Measurements from ENCODE around the gene DYSF. TPM values are rescaled to one million over a fixed set of nuclear protein-coding genes. Genes with fewer than 3 reads are reported as not detected.

Gene DYSF
- total RNA-seq, 1 experiment from 2014 or later = 5.5 TPM

- Histone ChIP-seq H2BK15ac (ENCODE audit: low read depth, low read length) (no peak overlapping the region), H3K79me1 (ENCODE audit: insufficient read depth, low read depth, low read length, poor library complexity, severe bottlenecking) (no peaks in the 10 kb centered on the region), H3K23me2 (ENCODE audit: insufficient read length, low read depth, low read length, poor library complexity, severe bottlenecking) (peaks cover 9% of the 10 kb centered on the region), H3K79me2 (ENCODE audit: insufficient read depth, low read length) (no peaks in the 10 kb centered on the region), H2AFZ (ENCODE audit: low read length) (no peak overlapping the region), H3K4me2 (ENCODE audit: insufficient read depth, insufficient read length, low read length) (no peak overlapping the region), H2BK20ac (ENCODE audit: low read depth, low read length, poor library complexity, severe bottlenecking) (no peak overlapping the region), H4K91ac (ENCODE audit: insufficient read length, low read depth, low read length) (no peak overlapping the region), H3K23ac (ENCODE audit: insufficient read length, low read depth, low read length) (no peak overlapping the region), H3K18ac (ENCODE audit: insufficient read length, low read depth, low read length) (no peak overlapping the region), H4K20me1 (ENCODE audit: control insufficient read depth, insufficient read depth, insufficient read length) (no peaks in the 10 kb centered on the region), H2BK5ac (ENCODE audit: insufficient read length, low read length) (no peak overlapping the region), H3K9me3 (ENCODE audit: control insufficient read depth, low read depth, low read length) (no peaks in the 10 kb centered on the region), H3K27me3 (ENCODE audit: insufficient read depth, low read length) (peaks cover 15% of the 10 kb centered on the region; the same call in 1 of the 2 replicates), H3K9ac (ENCODE audit: extremely low read depth, insufficient read length, low read length) (no peak overlapping the region), H3K4me1 (ENCODE audit: insufficient read depth, low read length) (no peaks in the 10 kb centered on the region), H2AK5ac (ENCODE audit: insufficient read length, low read length) (no peak overlapping the region), H3K14ac (ENCODE audit: insufficient read depth, low read length) (no peak overlapping the region), H4K8ac (replicated peaks; ENCODE audit: insufficient read length, low read depth, low read length) (no peak overlapping the region), H3K56ac (ENCODE audit: insufficient read length, low read depth, low read length) (no peak overlapping the region), H3K4ac (ENCODE audit: low read depth, low read length) (no peak overlapping the region), H2BK120ac (ENCODE audit: low read depth, low read length, poor library complexity, severe bottlenecking) (no peak overlapping the region), H3K27ac (ENCODE audit: insufficient read length, low read depth, low read length) (no peak overlapping the region), H2BK12ac (ENCODE audit: insufficient read length, low read depth, low read length) (no peak overlapping the region), H4K5ac (ENCODE audit: insufficient read length, low read depth, low read length) (no peak overlapping the region), H3T11ph (ENCODE audit: low read length) (no peak overlapping the region)
- H3K9me3 Mint-ChIP-seq = no peaks in the 10 kb centered on the region
- peaks cover 43% of the 10 kb centered on the region for H3K27me3 Mint-ChIP-seq (ENCODE audit: low read depth)
- no peak for DNase-seq
- no peaks in the 10 kb centered on the region for H3K36me3 Mint-ChIP-seq (ENCODE audit: insufficient read depth in 1 of 3, low read depth in 3 of 3)
- TF ChIP-seq CTCF (conservative IDR thresholded peaks at IDR 0.05) = no peak
- no peak overlapping the region for H3K27ac Mint-ChIP-seq
- H3K4me1 Mint-ChIP-seq = peaks cover 11 to 15% of the 10 kb centered on the region in 2 experiments
- WGBS (ENCODE audit: extremely low coverage, insufficient read length, low lambda C conversion rate) = no CpG with 5 or more reads among the region's 1 CpG
- H3K4me3 Mint-ChIP-seq = no peak overlapping the region
Measured at GRCh38 chr2:71471276-71471675, 17.9 kb downstream of the DYSF start.

Measured in H9 (cell line).